MM.1S (cell line): ENCODE data around the gene PGA5.

Experiments used
- CTCF ChIP-seq: fragments of 300-600 bp; sonication (generic); IDR thresholded peaks from 2 replicates; pipeline ENCODE4 v1.5.1; 2016; ENCODE audit warnings: antibody characterized with exemption, low read length, mixed read lengths
- EZH2phosphoT487 ChIP-seq: fragments of 300-600 bp; sonication (generic); IDR thresholded peaks from 2 replicates; pipeline ENCODE4 v1.6.1; 2018; ENCODE audit warnings: antibody characterized with exemption, low read length

- TF ChIP-seq CTCF (no peak), EZH2phosphoT487 (no peak)
Measured at GRCh38 chr11:61264795-61265194, 23.8 kb downstream of the PGA5 start.
